Muscle layer of duodenum (tissue), 2 donors: ENCODE data around the gene MOCOS.

Experiments used
- H3K27ac ChIP-seq: one replicate; pipeline ENCODE4 v1.7.0; 2013; ENCODE audit warnings: mild to moderate bottlenecking, low read length
- H3K27me3 ChIP-seq: one replicate; pipeline ENCODE4 v1.7.0; 2013; ENCODE audit warnings: low read depth, mild to moderate bottlenecking, control low read depth, low read length
- H3K36me3 ChIP-seq, 2 donors: one replicate each; pipeline ENCODE4 v1.7.0; 2013; ENCODE audit warnings: low read length in 2 of 2, control low read depth in 1 of 2, mild to moderate bottlenecking in 1 of 2; ENCODE audit not compliant: insufficient read depth in 2 of 2, control insufficient read depth in 1 of 2
- H3K4me1 ChIP-seq, 2 donors: one replicate each; pipeline ENCODE4 v1.7.0; 2013; ENCODE audit warnings: low read length in 2 of 2, mild to moderate bottlenecking in 2 of 2, control low read depth in 1 of 2, moderate library complexity in 1 of 2; ENCODE audit not compliant: insufficient read depth in 2 of 2, control insufficient read depth in 1 of 2
- H3K4me3 ChIP-seq, 2 donors: one replicate each; pipeline ENCODE4 v1.7.0; 2013; ENCODE audit warnings: low read length in 2 of 2, low read depth in 1 of 2, mild to moderate bottlenecking in 1 of 2
- H3K9me3 ChIP-seq, 2 donors: one replicate each; pipeline ENCODE4 v1.7.0; 2013; ENCODE audit warnings: low read length in 2 of 2, control low read depth in 1 of 2, mild to moderate bottlenecking in 1 of 2; ENCODE audit not compliant: control insufficient read depth in 1 of 2
- donor health status: healthy.

The MOCOS gene

GRCh38 chr18:36274083-36274715, 86.9 kb downstream of the MOCOS start:
- Histone ChIP-seq H3K27ac (no peak overlapping the region), H3K9me3 (no peaks in the 10 kb centered on the region), H3K4me3 (no peak overlapping the region), H3K36me3 (no peaks in the 10 kb centered on the region), H3K27me3 (no peaks in the 10 kb centered on the region), H3K4me1 (no peaks in the 10 kb centered on the region)

DNA sequence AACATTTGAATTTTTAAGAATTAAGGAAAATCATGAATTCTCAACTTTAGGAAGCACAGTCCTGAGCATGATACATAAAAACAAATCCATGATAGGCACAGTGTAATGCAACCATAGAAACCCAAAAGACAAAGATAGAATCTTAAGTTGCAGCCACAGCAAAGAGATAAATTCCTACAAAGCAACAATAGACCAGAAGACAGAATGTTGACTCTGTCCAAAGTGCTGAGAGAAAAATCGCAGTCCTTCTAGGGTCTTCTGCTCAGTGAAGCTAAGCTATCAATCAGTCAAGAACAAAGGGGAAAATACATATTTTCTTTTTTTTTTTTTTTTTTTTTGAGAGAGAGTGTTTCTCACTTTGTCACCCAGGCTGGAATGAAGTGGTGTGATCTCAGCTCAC, 88.3 kb downstream of the MOCOS start:
- no peaks in the 10 kb centered on the region for H3K27me3 ChIP-seq

DNA sequence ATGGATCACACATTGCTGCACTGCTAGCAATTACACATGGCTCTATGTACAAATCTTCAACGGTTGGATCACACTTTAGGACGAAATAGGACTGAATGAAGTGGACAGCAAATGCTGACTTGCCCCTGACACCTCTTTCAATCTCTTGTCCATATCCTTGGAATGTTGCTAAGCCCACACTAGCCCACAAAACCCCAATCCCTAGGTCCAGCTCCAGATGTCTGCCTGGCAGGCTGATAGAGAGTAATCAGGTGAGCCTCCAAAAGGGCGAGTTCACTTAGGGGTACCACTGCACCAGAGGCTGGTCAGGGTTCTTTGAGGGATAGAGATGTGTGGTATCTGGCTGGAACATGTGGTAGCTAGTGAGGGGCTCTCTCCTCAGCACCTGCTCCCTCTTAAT, 91.7 kb downstream of the MOCOS start:
- Histone ChIP-seq H3K9me3 (no peaks in the 10 kb centered on the region), H3K27me3 (no peaks in the 10 kb centered on the region), H3K4me3 (no peak overlapping the region), H3K4me1 (no peaks in the 10 kb centered on the region), H3K27ac (no peak overlapping the region), H3K36me3 (no peaks in the 10 kb centered on the region)

More for the DNA sequence above, 88.3 kb downstream of the MOCOS start:
- no peak overlapping the region for H3K27ac ChIP-seq
- no peaks in the 10 kb centered on the region for H3K9me3 ChIP-seq
- no peak overlapping the region for H3K4me3 ChIP-seq
- H3K36me3 ChIP-seq: no peaks in the 10 kb centered on the region
- H3K4me1 ChIP-seq: no peaks in the 10 kb centered on the region

- no peaks in the 10 kb centered on the region for H3K36me3 ChIP-seq
- H3K4me3 ChIP-seq: no peak overlapping the region
- H3K4me1 ChIP-seq: no peaks in the 10 kb centered on the region
- no peaks in the 10 kb centered on the region for H3K9me3 ChIP-seq
- no peak overlapping the region for H3K27ac ChIP-seq
- no peaks in the 10 kb centered on the region for H3K27me3 ChIP-seq
These were observed 94.6 kb downstream of the MOCOS start for GRCh38 chr18:36281936-36282335.

- H3K27ac ChIP-seq: no peak overlapping the region
- H3K4me3 ChIP-seq: no peak overlapping the region
- H3K4me1 ChIP-seq: no peaks in the 10 kb centered on the region
- H3K36me3 ChIP-seq: no peaks in the 10 kb centered on the region
- H3K9me3 ChIP-seq: peaks cover 0 to under 1% of the 10 kb centered on the region in 2 donors
- H3K27me3 ChIP-seq: no peaks in the 10 kb centered on the region
These were observed 96.2 kb downstream of the MOCOS start for GRCh38 chr18:36283448-36283847.

- no peaks in the 10 kb centered on the region for H3K4me1 ChIP-seq
- no peaks in the 10 kb centered on the region for H3K36me3 ChIP-seq
- H3K27me3 ChIP-seq: no peaks in the 10 kb centered on the region
- peaks cover 0 to 6% of the 10 kb centered on the region in 2 donors for H3K9me3 ChIP-seq
- H3K4me3 ChIP-seq: no peak overlapping the region
- no peak overlapping the region for H3K27ac ChIP-seq
These were observed 97.0 kb downstream of the MOCOS start for GRCh38 chr18:36284268-36284667.

DNA sequence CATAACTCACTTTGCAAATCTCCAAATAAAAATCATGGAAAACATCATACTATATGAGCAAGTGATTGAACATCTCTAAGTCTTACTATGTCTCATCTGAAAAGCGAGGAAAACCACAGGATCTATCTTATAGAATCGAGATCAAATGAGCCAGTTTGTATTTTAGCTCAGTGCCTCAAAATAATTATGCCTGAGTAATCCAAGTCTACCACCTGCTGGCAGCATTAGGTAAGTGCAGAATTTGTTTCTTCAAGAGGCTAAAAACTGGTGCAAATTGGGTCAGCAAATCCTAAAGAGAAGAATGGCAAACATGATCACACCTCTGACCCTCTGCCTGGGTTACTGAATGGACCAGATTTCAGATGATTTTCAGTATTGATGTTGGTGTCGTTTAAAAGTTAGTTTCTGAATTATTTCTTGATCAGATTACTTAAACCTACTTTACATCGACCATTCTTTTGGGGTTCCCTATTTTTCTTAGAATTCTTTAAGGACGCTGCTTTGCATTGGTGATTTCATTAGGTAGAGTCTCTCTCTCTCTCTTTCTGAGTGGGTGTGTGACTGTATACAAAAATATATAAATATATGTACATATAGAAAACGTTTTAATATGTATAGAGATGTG, 97.5 kb downstream of the MOCOS start:
- Histone ChIP-seq H3K36me3 (no peaks in the 10 kb centered on the region), H3K9me3 (peaks cover 0 to 6% of the 10 kb centered on the region in 2 donors), H3K27me3 (no peaks in the 10 kb centered on the region), H3K4me3 (no peak overlapping the region), H3K27ac (no peak overlapping the region), H3K4me1 (no peaks in the 10 kb centered on the region)

DNA sequence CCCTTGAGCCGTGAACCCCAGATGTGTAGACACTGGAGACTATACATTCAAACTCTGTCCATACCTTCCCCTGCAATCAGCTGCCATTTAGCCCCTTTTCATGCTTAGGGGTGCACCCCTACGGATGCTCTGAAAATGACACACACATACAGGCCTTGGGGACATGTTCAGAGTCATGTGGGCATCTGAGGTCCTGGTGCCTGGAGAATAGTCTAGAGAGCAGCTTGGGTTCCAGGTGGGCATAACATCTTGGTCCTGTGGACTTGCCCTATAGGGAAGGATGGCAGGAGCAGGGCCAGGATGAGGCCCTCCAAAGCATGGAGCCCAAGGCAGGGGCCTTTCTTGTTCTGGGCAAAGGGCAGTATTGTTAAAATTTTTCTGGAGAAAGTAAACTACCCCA, 100.4 kb downstream of the MOCOS start:
- H3K27me3 ChIP-seq: no peaks in the 10 kb centered on the region
- H3K36me3 ChIP-seq: no peaks in the 10 kb centered on the region
- H3K4me3 ChIP-seq: no peak overlapping the region
- H3K9me3 ChIP-seq: peaks cover 0 to 6% of the 10 kb centered on the region in 2 donors
- no peak overlapping the region for H3K27ac ChIP-seq
- H3K4me1 ChIP-seq: no peaks in the 10 kb centered on the region

- Histone ChIP-seq H3K27ac (no peak overlapping the region), H3K36me3 (no peaks in the 10 kb centered on the region), H3K4me1 (no peaks in the 10 kb centered on the region)
These were observed 101.4 kb downstream of the MOCOS start for GRCh38 chr18:36288689-36289088.

DNA sequence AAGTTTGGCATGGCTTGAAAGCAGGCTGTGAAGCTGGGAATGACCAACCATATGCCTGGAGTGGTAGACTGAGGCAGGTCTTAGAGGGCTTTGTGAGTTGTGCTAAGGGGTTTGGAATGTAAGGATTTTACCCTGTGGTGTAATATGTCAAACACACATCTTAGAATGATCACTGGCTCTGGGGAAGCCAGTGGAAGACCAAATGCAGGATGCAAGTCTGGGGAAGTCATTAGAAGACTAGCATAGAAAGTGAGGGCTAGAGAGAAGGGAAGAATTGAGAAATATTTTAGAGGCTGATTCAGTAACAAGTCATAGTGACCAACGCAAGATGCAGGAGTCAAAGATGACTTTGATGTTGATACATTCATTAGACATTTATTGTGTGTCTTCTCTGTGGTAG, 106.7 kb downstream of the MOCOS start:
- H3K27me3 ChIP-seq: no peaks in the 10 kb centered on the region
- no peaks in the 10 kb centered on the region for H3K36me3 ChIP-seq
- H3K27ac ChIP-seq: no peak overlapping the region
- H3K4me1 ChIP-seq: peaks cover 0 to 13% of the 10 kb centered on the region in 2 donors
- peaks cover 0 to under 1% of the 10 kb centered on the region in 2 donors for H3K9me3 ChIP-seq
- no peak overlapping the region for H3K4me3 ChIP-seq

More at GRCh38 chr18:36288689-36289088, 101.4 kb downstream of the MOCOS start:
- peaks cover 0 to 6% of the 10 kb centered on the region in 2 donors for H3K9me3 ChIP-seq
- H3K27me3 ChIP-seq: no peaks in the 10 kb centered on the region
- H3K4me3 ChIP-seq: no peak overlapping the region

DNA sequence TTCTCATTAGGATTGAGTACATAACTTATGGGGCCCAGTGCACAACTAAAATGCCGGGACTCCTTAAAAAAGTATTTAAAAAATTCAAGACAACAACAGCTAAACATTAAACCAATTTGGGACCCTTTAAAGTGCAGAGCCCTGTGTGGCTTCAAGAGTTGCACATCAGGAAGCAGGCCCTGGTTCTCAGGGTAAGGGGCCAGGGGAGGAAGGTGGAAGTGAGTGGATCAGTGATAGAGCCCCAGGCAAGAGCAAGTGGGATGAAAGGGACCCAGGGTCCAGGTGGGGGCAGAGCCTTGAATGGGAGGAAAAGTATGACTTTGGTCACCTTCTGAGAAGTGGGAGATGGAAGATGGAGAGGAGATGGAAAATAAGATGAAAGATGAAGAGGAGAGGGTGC, 107.9 kb downstream of the MOCOS start:
- Histone ChIP-seq H3K27me3 (no peaks in the 10 kb centered on the region), H3K36me3 (no peaks in the 10 kb centered on the region), H3K9me3 (no peaks in the 10 kb centered on the region)

DNA sequence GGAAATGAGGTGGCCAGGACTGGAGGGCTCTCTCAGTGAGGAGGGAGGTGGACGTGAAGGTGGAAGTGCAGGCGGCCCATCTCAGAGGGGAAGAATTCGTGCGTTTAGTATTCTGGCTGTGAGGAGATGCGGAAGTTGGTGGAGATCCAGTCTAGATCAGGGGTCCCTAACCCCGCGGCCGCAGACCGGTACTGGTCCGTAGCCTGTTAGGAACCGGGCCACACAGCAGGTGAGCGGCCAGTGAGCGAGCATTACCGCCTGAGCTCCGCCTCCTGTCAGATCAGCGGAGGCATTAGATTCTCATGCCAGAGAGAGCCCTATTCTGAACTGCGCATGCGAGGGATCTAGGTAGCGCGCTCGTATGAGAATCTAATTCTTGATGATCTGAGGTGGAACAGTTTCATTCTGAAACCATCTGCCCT, 108.6 kb downstream of the MOCOS start:
- Histone ChIP-seq H3K4me3 (peak overlapping the region in 1 of 2 donors; percentile 96), H3K27ac (no peak overlapping the region), H3K9me3 (no peaks in the 10 kb centered on the region), H3K4me1 (peaks cover 0 to 14% of the 10 kb centered on the region in 2 donors), H3K27me3 (no peaks in the 10 kb centered on the region), H3K36me3 (no peaks in the 10 kb centered on the region)

More for the DNA sequence above, 107.9 kb downstream of the MOCOS start:
- Histone ChIP-seq H3K4me1 (peaks cover 0 to 14% of the 10 kb centered on the region in 2 donors), H3K4me3 (no peak overlapping the region), H3K27ac (no peak overlapping the region)
